Fibroblast of pulmonary artery (primary cell): ENCODE data around the gene NPTN.

Experiments used
- DNase-seq: peaks from one replicate; pipeline ENCODE4 v3.0.0-alpha.2; 2010; ENCODE audit warnings: low read depth
- H3K4me3 ChIP-seq: replicated peaks from 2 replicates; pipeline ENCODE4 v1.5.1; 2011; ENCODE audit warnings: low read depth, mild to moderate bottlenecking, control low read depth, low read length, moderate library complexity
- CTCF ChIP-seq: IDR thresholded peaks from 2 replicates; pipeline ENCODE4 v1.5.1; 2011; ENCODE audit warnings: mild to moderate bottlenecking, control low read depth, low read length, inconsistent platforms; ENCODE audit errors: missing control alignments

The NPTN gene

GRCh38 chr15:73679180-73679579 lies 46.0 kb upstream of the NPTN start:
- TF ChIP-seq CTCF: no peak
- no peak overlapping the region for H3K4me3 ChIP-seq
- DNase-seq: no peak

GRCh38 chr15:73678498-73678897 lies 45.3 kb upstream of the NPTN start:
- no peak for DNase-seq
- no peak for TF ChIP-seq CTCF
- no peak overlapping the region for H3K4me3 ChIP-seq

DNA sequence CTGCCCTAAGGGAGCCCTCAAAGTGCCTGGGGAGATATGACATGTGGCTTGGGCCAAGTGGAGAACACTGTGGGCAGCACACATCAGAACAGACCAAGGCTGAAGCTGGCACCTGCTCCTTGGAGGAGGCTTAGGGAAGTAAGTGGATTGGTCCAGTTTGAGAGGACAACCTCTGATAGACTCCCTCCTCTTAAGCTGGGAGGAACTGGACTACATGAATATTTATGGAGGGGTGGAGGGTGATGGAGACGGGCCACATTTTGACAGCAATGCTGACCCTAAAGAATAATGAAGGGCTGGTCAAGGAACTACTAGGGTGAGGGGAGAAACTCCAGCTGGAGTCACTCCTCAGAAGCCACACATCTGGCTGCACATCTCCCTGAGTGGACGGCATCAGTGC lies 44.5 kb upstream of the NPTN start:
- no peak overlapping the region for H3K4me3 ChIP-seq
- TF ChIP-seq CTCF: no peak
- no peak for DNase-seq

GRCh38 chr15:73677146-73677607 lies 44.0 kb upstream of the NPTN start:
- TF ChIP-seq CTCF: peak; percentile 94
- no peak overlapping the region for H3K4me3 ChIP-seq
- peak; percentile 77 for DNase-seq

GRCh38 chr15:73674587-73674986 lies 41.4 kb upstream of the NPTN start:
- TF ChIP-seq CTCF: no peak
- H3K4me3 ChIP-seq: no peak overlapping the region
- no peak for DNase-seq

- H3K4me3 ChIP-seq: no peak overlapping the region
- DNase-seq: peak; percentile 16
- no peak for TF ChIP-seq CTCF
These were observed 27.3 kb upstream of the NPTN start for GRCh38 chr15:73660455-73660854.

DNA sequence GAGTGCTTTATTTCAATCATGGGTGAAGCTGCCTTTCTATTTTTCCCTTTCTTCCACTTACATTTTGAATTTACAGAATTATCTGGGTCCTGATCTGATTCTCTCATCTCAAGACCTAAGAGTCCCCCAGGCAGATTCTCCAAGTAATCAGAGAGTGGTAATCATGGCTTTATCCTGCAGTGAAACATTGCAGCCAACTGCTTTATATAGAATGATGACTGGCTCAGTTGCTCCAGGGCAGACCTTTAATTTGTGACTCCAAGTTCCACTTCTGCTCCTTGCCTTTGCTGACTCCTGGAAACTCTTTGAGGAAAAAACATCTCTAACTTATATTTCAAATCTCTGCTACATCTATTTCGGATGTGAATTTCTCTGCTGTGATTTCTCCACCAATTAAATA lies 25.5 kb upstream of the NPTN start:
- no peak for DNase-seq
- no peak overlapping the region for H3K4me3 ChIP-seq
- TF ChIP-seq CTCF: no peak
